Activated CD4-positive, alpha-beta memory T cell treated with anti-CD3 and anti-CD28 coated beads, Interleukin-2, amount 10 ng/mL, durations not matched to agents 7 days and 5 days (primary cell): Measurements from ENCODE around the gene MISP3. TPM values are rescaled to one million over a fixed set of nuclear protein-coding genes. Genes with fewer than 3 reads are reported as not detected.
A peak's percentile ranks its signal among the peaks of the same experiment; 100 is the strongest.

ENCODE experiments used
- CTCF ChIA-PET: fragments of 350-600 bp; sonication (Branson Sonifier 250); formaldehyde crosslinking; loops from one replicate; lab custom pipeline; 2021; ENCODE audit warnings: antibody characterized with exemption, inconsistent platforms; lab: Charles Lee
- POLR2A ChIA-PET: fragments of 350-600 bp; sonication (Branson Sonifier 250); formaldehyde crosslinking; loops from one replicate; lab custom pipeline; 2021; ENCODE audit warnings: antibody characterized with exemption; lab: Charles Lee
- DNase-seq: peaks from one replicate; pipeline ENCODE4 v3.0.0-alpha.2; 2020
- H3K27ac Mint-ChIP-seq: one replicate; pipeline ENCODE4 v1.8.0; 2021; ENCODE audit warnings: mild to moderate bottlenecking, mixed read lengths
- H3K27me3 Mint-ChIP-seq: one replicate; pipeline ENCODE4 v1.8.0; 2021; ENCODE audit warnings: mixed read lengths
- H3K36me3 Mint-ChIP-seq: one replicate; pipeline ENCODE4 v1.8.0; 2021; ENCODE audit warnings: low read depth, mixed read lengths
- H3K4me1 Mint-ChIP-seq: one replicate; pipeline ENCODE4 v1.8.0; 2021; ENCODE audit warnings: mixed read lengths
- H3K4me3 Mint-ChIP-seq: one replicate; pipeline ENCODE4 v1.8.0; 2021; ENCODE audit warnings: mild to moderate bottlenecking, mixed read lengths
- H3K9me3 Mint-ChIP-seq: one replicate; pipeline ENCODE4 v1.8.0; 2021; ENCODE audit warnings: mixed read lengths
- total RNA-seq, 2 experiments: library from RNA; stranded (reverse); gene quantifications; one replicate each; pipeline ENCODE4 v1.2.3, GENCODE V29; 2021

The MISP3 gene
- total RNA-seq, 2 experiments from 2014 or later, result 3.2 to 3.5 TPM

DNA sequence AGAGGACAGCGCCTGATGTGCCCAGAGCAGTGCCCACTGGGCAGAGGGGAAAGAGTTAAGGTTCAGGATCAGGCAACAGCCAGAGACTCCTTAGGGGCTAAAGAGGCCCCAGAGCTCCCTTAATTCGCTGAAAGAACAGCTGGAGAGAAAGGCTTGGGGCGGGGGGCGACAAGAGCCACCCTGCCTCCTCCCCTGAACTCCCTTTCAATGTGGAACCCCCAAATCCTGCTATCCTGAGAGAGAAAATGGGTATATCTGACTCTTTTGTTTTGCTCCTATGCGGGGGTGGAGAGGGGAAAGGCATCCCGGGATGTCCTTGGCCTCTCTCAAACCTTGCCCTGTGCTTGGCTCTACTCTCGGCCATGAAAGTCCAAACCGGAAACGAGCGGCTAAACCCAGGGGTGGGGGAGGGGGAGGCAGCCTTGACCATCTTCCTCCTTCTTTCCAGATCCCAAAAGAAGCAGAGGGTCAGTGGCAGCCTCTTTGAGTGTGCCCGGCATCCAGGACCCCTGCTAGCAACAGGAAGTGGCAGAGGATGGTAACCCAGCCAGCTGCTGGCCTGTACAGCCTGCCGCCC, 40.3 kb downstream of the MISP3 start:
- POLR2A ChIA-PET, result interaction anchor here (1.2 kb wide), 1 partner anchor 23 kb away, joined by 4 read pairs; the partner anchor contains the start of gene ASF1B
- H3K27ac Mint-ChIP-seq, result no peak overlapping the region

DNA sequence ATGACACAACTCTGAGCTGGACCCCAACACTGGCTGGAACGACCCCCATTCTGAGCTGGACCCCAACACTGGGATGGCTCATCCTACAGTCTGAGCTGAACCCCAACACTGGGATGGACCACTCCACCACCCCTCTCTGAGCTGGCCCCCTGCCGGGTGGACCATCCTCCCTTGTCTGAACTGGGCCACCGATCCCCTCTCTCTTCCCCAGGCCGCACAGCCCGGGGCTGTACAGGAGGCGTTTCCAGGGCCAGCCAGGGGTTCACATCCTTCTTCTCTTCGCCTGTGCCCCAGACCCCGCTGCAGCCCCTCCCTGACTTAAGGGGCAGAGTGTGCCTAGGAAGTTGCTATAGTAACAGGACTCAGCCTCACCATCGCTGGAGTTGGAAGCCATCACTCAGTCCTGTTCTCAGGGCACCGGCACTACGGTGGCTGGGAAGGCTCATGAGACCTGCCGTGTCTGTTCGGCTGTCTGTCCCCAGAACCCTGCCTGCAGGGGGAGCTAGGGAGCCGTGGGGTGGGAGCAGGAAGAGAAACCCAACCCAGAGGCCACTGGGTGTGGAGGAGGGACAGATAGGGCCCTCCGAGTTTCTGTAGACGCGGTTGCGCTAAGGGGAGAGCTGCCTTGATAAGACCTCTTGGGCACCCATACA, 41.3 kb downstream of the MISP3 start:
- H3K4me1 Mint-ChIP-seq, result peaks cover 47% of the 10 kb centered on the region
- H3K27me3 Mint-ChIP-seq, result no peaks in the 10 kb centered on the region
- CTCF ChIA-PET, result interaction anchor here (0.5 to 2.5 kb wide), 16 partner anchors 12 to 520 kb away, joined by 3 to 16 read pairs (median 4); partner anchors contain the start of genes ASF1B and MISP3
- no peaks in the 10 kb centered on the region for H3K36me3 Mint-ChIP-seq
- no peaks in the 10 kb centered on the region for H3K9me3 Mint-ChIP-seq
- no peak overlapping the region for H3K27ac Mint-ChIP-seq
- POLR2A ChIA-PET, result interaction anchor here (1.0 to 8.0 kb wide), 2 partner anchors 21 to 32 kb away, joined by 3 to 57 read pairs; partner anchors contain the start of gene ASF1B
- peak; percentile 54 for DNase-seq
- H3K4me3 Mint-ChIP-seq, result no peak overlapping the region

More for the DNA sequence above, 40.3 kb downstream of the MISP3 start:
- no peaks in the 10 kb centered on the region for H3K27me3 Mint-ChIP-seq
- CTCF ChIA-PET, result interaction anchor here (0.5 to 1.2 kb wide), 4 partner anchors 23 to 1386 kb away, joined by 3 to 4 read pairs (median 3); partner anchors contain the start of gene ASF1B
- no peaks in the 10 kb centered on the region for H3K9me3 Mint-ChIP-seq
- peaks cover 42% of the 10 kb centered on the region for H3K4me1 Mint-ChIP-seq
- no peak overlapping the region for H3K4me3 Mint-ChIP-seq
- no peaks in the 10 kb centered on the region for H3K36me3 Mint-ChIP-seq
- DNase-seq, result no peak

- Mint-ChIP-seq H3K4me1 (peaks cover 51% of the 10 kb centered on the region), H3K27me3 (no peaks in the 10 kb centered on the region), H3K9me3 (no peaks in the 10 kb centered on the region), H3K4me3 (no peak overlapping the region), H3K27ac (no peak overlapping the region), H3K36me3 (no peaks in the 10 kb centered on the region)
- no peak for DNase-seq
- ChIA-PET CTCF (interaction anchor here (0.7 to 2.5 kb wide), 13 partner anchors 12 to 318 kb away, joined by 3 to 16 read pairs (median 5); partner anchors contain the start of genes ASF1B and MISP3), POLR2A (interaction anchor here (1.0 to 8.0 kb wide), 2 partner anchors 21 to 33 kb away, joined by 3 to 57 read pairs; partner anchors contain the start of gene ASF1B)
Observed at GRCh38 chr19:14114439-14114838, 41.9 kb downstream of the MISP3 start.

GRCh38 chr19:14114854-14115253, 42.3 kb downstream of the MISP3 start:
- DNase-seq, result peak; percentile 62
- Mint-ChIP-seq H3K27me3 (no peaks in the 10 kb centered on the region), H3K4me3 (no peak overlapping the region), H3K9me3 (no peaks in the 10 kb centered on the region), H3K27ac (no peak overlapping the region), H3K4me1 (peaks cover 51% of the 10 kb centered on the region), H3K36me3 (no peaks in the 10 kb centered on the region)
- POLR2A ChIA-PET, result interaction anchor here (1.0 to 8.0 kb wide), 4 partner anchors 20 to 33 kb away, joined by 3 to 57 read pairs (median 4); partner anchors contain the start of gene ASF1B
- CTCF ChIA-PET, result interaction anchor here (0.8 to 2.5 kb wide), 14 partner anchors 11 to 318 kb away, joined by 3 to 16 read pairs (median 4); partner anchors contain the start of gene ASF1B

- POLR2A ChIA-PET, result interaction anchor here (1.3 to 8.0 kb wide), 3 partner anchors 19 to 24 kb away, joined by 4 to 57 read pairs (median 4); partner anchors contain the start of gene ASF1B
- Mint-ChIP-seq H3K9me3 (no peaks in the 10 kb centered on the region), H3K4me1 (peaks cover 51% of the 10 kb centered on the region), H3K36me3 (no peaks in the 10 kb centered on the region), H3K4me3 (peak overlapping the region; percentile 77), H3K27me3 (no peaks in the 10 kb centered on the region), H3K27ac (no peak overlapping the region)
- no peak for DNase-seq
- CTCF ChIA-PET, result interaction anchor here (0.9 to 2.5 kb wide), 7 partner anchors 10 to 237 kb away, joined by 3 to 16 read pairs (median 6); partner anchors contain the start of gene ASF1B
Observed at GRCh38 chr19:14115756-14116155, 43.2 kb downstream of the MISP3 start.

GRCh38 chr19:14116525-14116917, 43.9 kb downstream of the MISP3 start:
- Mint-ChIP-seq H3K27me3 (no peaks in the 10 kb centered on the region), H3K4me3 (peak overlapping the region; percentile 77), H3K4me1 (peaks cover 50% of the 10 kb centered on the region), H3K36me3 (peaks cover 5% of the 10 kb centered on the region), H3K27ac (peak overlapping the region; percentile 9), H3K9me3 (no peaks in the 10 kb centered on the region)
- no peak for DNase-seq
- ChIA-PET POLR2A (interaction anchor here (2.3 to 8.0 kb wide), 2 partner anchors 19 to 35 kb away, joined by 9 to 57 read pairs; partner anchors contain the start of gene ASF1B), CTCF (interaction anchor here (1.0 to 2.4 kb wide), 3 partner anchors 9 to 43 kb away, joined by 4 to 16 read pairs (median 9); partner anchors contain the start of gene ASF1B)

GRCh38 chr19:14116918-14117578, 44.5 kb downstream of the MISP3 start:
- DNase-seq, result peak; percentile 33
- H3K27me3 Mint-ChIP-seq, result no peaks in the 10 kb centered on the region
- peak overlapping the region; percentile 77 for H3K4me3 Mint-ChIP-seq
- peak overlapping the region; percentile 9 for H3K27ac Mint-ChIP-seq
- ChIA-PET CTCF (interaction anchor here (0.6 to 3.1 kb wide), 3 partner anchors 20 to 51 kb away, joined by 3 to 10 read pairs (median 9); partner anchors contain the start of gene ASF1B), POLR2A (interaction anchor here (0.6 to 8.0 kb wide), 7 partner anchors 13 to 170 kb away, joined by 3 to 57 read pairs (median 4); partner anchors contain the start of gene ASF1B)
- no peaks in the 10 kb centered on the region for H3K9me3 Mint-ChIP-seq
- peaks cover 46% of the 10 kb centered on the region for H3K4me1 Mint-ChIP-seq
- peaks cover 6% of the 10 kb centered on the region for H3K36me3 Mint-ChIP-seq

DNA sequence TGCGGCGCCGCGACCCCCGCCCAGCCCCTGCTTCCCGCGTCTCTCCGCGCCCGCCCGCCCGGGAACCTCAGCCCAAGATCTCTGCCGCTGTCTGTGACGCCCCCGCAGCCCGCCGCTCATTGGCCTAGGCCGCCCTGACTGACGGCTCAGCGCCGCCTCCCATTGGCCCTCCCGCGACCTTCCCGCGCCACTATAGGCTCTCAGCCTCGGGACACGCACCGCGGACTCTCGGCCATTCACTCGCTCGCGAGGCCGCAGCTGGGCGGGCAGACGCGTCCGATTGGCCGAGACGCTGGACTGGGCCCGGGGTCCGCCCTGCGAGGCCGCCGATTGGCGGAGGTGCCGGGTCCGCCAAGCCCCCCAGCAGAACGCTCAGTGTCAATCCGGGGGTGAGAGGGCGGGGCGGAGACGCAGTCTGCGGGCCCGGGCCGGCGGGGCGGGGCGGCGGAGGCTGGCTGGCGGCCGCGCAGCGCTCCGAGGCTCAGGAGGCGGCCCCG, 45.1 kb downstream of the MISP3 start, which contains the start of gene PRKACA:
Gene PRKACA, minus strand, starts transcription at position 95 of the 497 bp plus-strand sequence. CDS start 215 bp downstream, outside the sequence.
- CTCF ChIA-PET, result interaction anchor here (0.6 to 3.1 kb wide), 3 partner anchors 19 to 297 kb away, joined by 3 to 10 read pairs (median 3); partner anchors contain the start of gene ASF1B
- Mint-ChIP-seq H3K9me3 (no peaks in the 10 kb centered on the region), H3K36me3 (peaks cover 10% of the 10 kb centered on the region), H3K27ac (peak within 1 kb of the TSS; percentile 65), H3K4me3 (peak within 1 kb of the TSS; percentile 90), H3K4me1 (peaks cover 46% of the 10 kb centered on the region), H3K27me3 (no peaks in the 10 kb centered on the region)
- DNase-seq, result peak; percentile 99
- POLR2A ChIA-PET, result interaction anchor here (0.6 to 8.0 kb wide), 7 partner anchors 12 to 171 kb away, joined by 3 to 57 read pairs (median 4); partner anchors contain the start of gene ASF1B

GRCh38 chr19:14118165-14119051, 45.8 kb downstream of the MISP3 start:
- Mint-ChIP-seq H3K9me3 (no peaks in the 10 kb centered on the region), H3K27me3 (no peaks in the 10 kb centered on the region), H3K4me3 (peak overlapping the region; percentile 82), H3K4me1 (peaks cover 40% of the 10 kb centered on the region), H3K27ac (peak overlapping the region; percentile 65), H3K36me3 (peaks cover 15% of the 10 kb centered on the region)
- DNase-seq, result peak; percentile 27
- CTCF ChIA-PET, result interaction anchor here (0.6 to 3.1 kb wide), 2 partner anchors 18 to 296 kb away, joined by 3 to 10 read pairs; partner anchors contain the start of gene ASF1B
- POLR2A ChIA-PET, result interaction anchor here (0.8 to 8.0 kb wide), 7 partner anchors 11 to 41 kb away, joined by 3 to 57 read pairs (median 4); partner anchors contain the start of gene ASF1B

DNA sequence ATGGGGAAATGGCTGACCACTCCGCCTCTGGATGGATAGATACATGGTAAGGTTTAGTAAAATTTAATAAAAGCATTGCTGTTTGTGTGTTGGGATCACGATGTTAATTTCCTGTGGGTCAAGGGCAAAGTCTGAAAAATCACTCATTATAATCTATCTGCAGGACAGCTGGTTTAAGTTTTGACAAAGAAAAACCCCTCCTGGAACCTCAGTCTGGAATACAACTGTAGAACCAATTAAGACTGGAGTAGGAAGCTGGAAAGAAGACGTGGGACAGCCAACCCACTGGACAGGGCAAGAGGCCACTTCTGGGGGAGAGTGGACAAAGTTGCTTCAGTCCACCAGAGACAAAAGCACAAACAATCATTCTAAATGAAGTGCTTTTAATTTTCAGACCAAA, 46.6 kb downstream of the MISP3 start:
- POLR2A ChIA-PET, result interaction anchor here (0.8 to 8.0 kb wide), 3 partner anchors 16 to 41 kb away, joined by 3 to 57 read pairs (median 3); partner anchors contain the start of gene ASF1B
- no peaks in the 10 kb centered on the region for H3K27me3 Mint-ChIP-seq
- no peaks in the 10 kb centered on the region for H3K9me3 Mint-ChIP-seq
- H3K36me3 Mint-ChIP-seq, result peaks cover 19% of the 10 kb centered on the region
- H3K27ac Mint-ChIP-seq, result no peak overlapping the region
- peak overlapping the region; percentile 82 for H3K4me3 Mint-ChIP-seq
- no peak for DNase-seq
- peaks cover 36% of the 10 kb centered on the region for H3K4me1 Mint-ChIP-seq
- CTCF ChIA-PET, result interaction anchor here (3.1 kb wide), 1 partner anchor 17 kb away, joined by 10 read pairs; the partner anchor contains the start of gene ASF1B
